H1 (cell line): ENCODE results near the gene KLHL3. TPM values are rescaled to one million over a fixed set of nuclear protein-coding genes. Genes with fewer than 3 reads are reported as not detected.

Source experiments
- CTCF ChIA-PET: fragments of 300-600 bp; sonication (Branson Sonifier 250); formaldehyde crosslinking; loops from one replicate; lab custom pipeline; 2021; ENCODE audit not compliant: partially characterized antibody; lab: Charles Lee
- POLR2A ChIA-PET: fragments of 300-600 bp; sonication (Branson Sonifier 250); formaldehyde crosslinking; loops from one replicate; lab custom pipeline; 2021; ENCODE audit warnings: inconsistent platforms; ENCODE audit not compliant: partially characterized antibody; lab: Charles Lee
- DNase-seq, 2 experiments: peaks; one replicate each; pipeline versions ENCODE4 v3.0.0 to v3.0.0-alpha.2; 2010 to 2022; ENCODE audit warnings: low spot score in 2 of 2, low read depth in 1 of 2, mixed read lengths in 1 of 2
- FAIRE-seq: peaks from 2 replicates; lab custom pipeline; 2011; peaks lifted over from hg19 to GRCh38; lab: Jason Lieb, UNC
- H2AFZ ChIP-seq: 2 replicates; pipeline ENCODE4 v1.8.1; 2012; ENCODE audit warnings: low read length, inconsistent platforms
- H2AK5ac ChIP-seq: 2 replicates; pipeline ENCODE4 v1.6.1; 2013; ENCODE audit warnings: low read depth, low read length
- H2BK120ac ChIP-seq: replicated peaks from 2 replicates; pipeline ENCODE3; 2013; ENCODE audit warnings: low read depth, low read length, inconsistent platforms
- H2BK12ac ChIP-seq: 2 replicates; pipeline ENCODE4 v1.6.1; 2013; ENCODE audit warnings: low read depth, low read length
- H2BK15ac ChIP-seq: 2 replicates; pipeline ENCODE4 v1.6.1; 2013; ENCODE audit warnings: low read length
- H2BK20ac ChIP-seq: 2 replicates; pipeline ENCODE4 v1.6.1; 2013; ENCODE audit warnings: low read length
- H2BK5ac ChIP-seq: 2 replicates; pipeline ENCODE4 v1.6.1; 2013; ENCODE audit warnings: low read depth, low read length
- H3K14ac ChIP-seq: 2 replicates; pipeline ENCODE4 v1.6.1; 2013; ENCODE audit warnings: inconsistent platforms; ENCODE audit not compliant: insufficient read length
- H3K18ac ChIP-seq: 2 replicates; pipeline ENCODE4 v1.6.1; 2013; ENCODE audit warnings: low read length; ENCODE audit errors: extremely low read depth
- H3K23ac ChIP-seq: 2 replicates; pipeline ENCODE4 v1.6.1; 2013; ENCODE audit warnings: inconsistent platforms; ENCODE audit not compliant: insufficient read length
- H3K23me2 ChIP-seq: 2 replicates; pipeline ENCODE4 v1.6.1; 2013; ENCODE audit warnings: low read depth, low read length
- H3K27ac ChIP-seq: 2 replicates; pipeline ENCODE4 v1.6.1; 2011; ENCODE audit warnings: low read depth, low read length, inconsistent platforms
- H3K27me3 ChIP-seq, 4 experiments: replicated peaks in 1 of 4; 1 replicate in 1 of 4; 2 replicates in 3 of 4; pipeline versions ENCODE4 v1.6.1 to v1.8.1; 2011 to 2013; ENCODE audit warnings: low read length in 3 of 4, mild to moderate bottlenecking in 3 of 4, inconsistent platforms in 2 of 4, mixed read lengths in 2 of 4, moderate library complexity in 1 of 4; ENCODE audit not compliant: control insufficient read depth in 3 of 4, insufficient read depth in 3 of 4; ENCODE audit errors: extremely low read depth in 1 of 4
- H3K36me3 ChIP-seq, 4 experiments: 2 replicates each; pipeline versions ENCODE4 v1.6.1 to v1.8.1; 2011 to 2013; ENCODE audit warnings: mild to moderate bottlenecking in 4 of 4, low read length in 3 of 4, moderate library complexity in 2 of 4, control low read depth in 1 of 4, inconsistent platforms in 1 of 4; ENCODE audit not compliant: insufficient read depth in 4 of 4, control insufficient read depth in 2 of 4
- H3K4ac ChIP-seq: replicated peaks from 2 replicates; pipeline ENCODE3; 2013; ENCODE audit warnings: low read length, low read depth, mixed read lengths, inconsistent platforms; ENCODE audit not compliant: insufficient read length
- H3K4me1 ChIP-seq, 4 experiments: replicated peaks in 1 of 4; 1 replicate in 1 of 4; 2 replicates in 3 of 4; pipeline versions ENCODE4 v1.6.1 to v1.8.1; 2011 to 2013; ENCODE audit warnings: low read length in 3 of 4, inconsistent platforms in 2 of 4, mixed read lengths in 1 of 4; ENCODE audit not compliant: insufficient read depth in 4 of 4, control insufficient read depth in 3 of 4
- H3K4me2 ChIP-seq, 2 experiments: 2 replicates each; pipeline versions ENCODE4 v1.6.1 to v1.8.1; 2011 to 2013; ENCODE audit warnings: low read depth in 2 of 2, low read length in 2 of 2, control low read depth in 1 of 2, inconsistent platforms in 1 of 2, mild to moderate bottlenecking in 1 of 2; ENCODE audit not compliant: insufficient read depth in 1 of 2
- H3K4me3 ChIP-seq, 4 experiments: fragments of 200-600, 300-600 bp in 1 of 4; sonication (generic), shearing (Covaris generic), sonication (Bioruptor Twin) in 1 of 4; 2 replicates each; pipeline versions ENCODE4 v1.5.1 to v1.8.1; 2011 to 2016; ENCODE audit warnings: low read length in 4 of 4, low read depth in 3 of 4, control low read depth in 2 of 4, inconsistent platforms in 2 of 4, mild to moderate bottlenecking in 2 of 4, mixed read lengths in 1 of 4, moderate library complexity in 1 of 4; ENCODE audit not compliant: insufficient read depth in 2 of 4; ENCODE audit errors: extremely low read depth in 1 of 4
- H3K56ac ChIP-seq: replicated peaks from 2 replicates; pipeline ENCODE3; 2013; ENCODE audit warnings: low read depth, mild to moderate bottlenecking, mixed read lengths, low read length, inconsistent platforms; ENCODE audit not compliant: insufficient read length
- H3K79me1 ChIP-seq: 2 replicates; pipeline ENCODE4 v1.6.1; 2013; ENCODE audit warnings: low read depth, low read length, control low read depth
- H3K79me2 ChIP-seq, 2 experiments: 2 replicates each; pipeline versions ENCODE4 v1.6.1 to v1.8.1; 2012 to 2013; ENCODE audit warnings: low read length in 2 of 2, mild to moderate bottlenecking in 2 of 2, inconsistent platforms in 1 of 2; ENCODE audit not compliant: insufficient read depth in 2 of 2, control insufficient read depth in 1 of 2
- H3K9ac ChIP-seq, 4 experiments: replicated peaks in 1 of 4; 1 replicate in 1 of 4; 2 replicates in 3 of 4; pipeline versions ENCODE4 v1.6.1 to v1.8.1; 2011 to 2013; ENCODE audit warnings: low read depth in 3 of 4, low read length in 3 of 4, control low read depth in 2 of 4, mild to moderate bottlenecking in 2 of 4, moderate library complexity in 2 of 4, inconsistent platforms in 1 of 4; ENCODE audit errors: extremely low read depth in 1 of 4
- H3K9me3 ChIP-seq, 2 experiments: 2 replicates each; pipeline versions ENCODE4 v1.6.1 to v1.8.1; 2012 to 2013; ENCODE audit warnings: mild to moderate bottlenecking in 2 of 2, moderate library complexity in 2 of 2, control low read depth in 1 of 2, inconsistent platforms in 1 of 2, low read depth in 1 of 2, low read length in 1 of 2, mixed read lengths in 1 of 2; ENCODE audit not compliant: insufficient read depth in 2 of 2
- H4K20me1 ChIP-seq, 2 experiments: replicated peaks in 1 of 2; 2 replicates each; pipeline versions ENCODE3 to v1.8.1; 2011 to 2013; ENCODE audit warnings: inconsistent platforms in 2 of 2, low read length in 2 of 2, mild to moderate bottlenecking in 1 of 2; ENCODE audit not compliant: insufficient read depth in 2 of 2, control insufficient read depth in 1 of 2
- H4K5ac ChIP-seq: 2 replicates; pipeline ENCODE4 v1.6.1; 2013; ENCODE audit warnings: low read length, low read depth, mixed read lengths, inconsistent platforms; ENCODE audit not compliant: insufficient read length
- H4K8ac ChIP-seq: 2 replicates; pipeline ENCODE4 v1.8.0; 2013; ENCODE audit warnings: mild to moderate bottlenecking, moderate library complexity, low read length, inconsistent platforms; ENCODE audit not compliant: insufficient read depth; ENCODE audit errors: extremely low read depth
- H4K91ac ChIP-seq: replicated peaks from 2 replicates; pipeline ENCODE3; 2013; ENCODE audit warnings: low read length, mixed read lengths, inconsistent platforms; ENCODE audit not compliant: insufficient read length
- ATF3 ChIP-seq: IDR thresholded peaks from 2 replicates; pipeline ENCODE4 v1.6.1; 2011; ENCODE audit warnings: low read depth, mild to moderate bottlenecking, low read length; ENCODE audit not compliant: insufficient read depth
- BACH1 ChIP-seq: IDR thresholded peaks from 2 replicates; pipeline ENCODE4 v1.6.1; 2012; ENCODE audit warnings: low read length, improper control_type of control experiment
- CREB1 ChIP-seq: IDR thresholded peaks from 2 replicates; pipeline ENCODE4 v1.6.1; 2012; ENCODE audit warnings: inconsistent platforms
- EGR1 ChIP-seq: IDR thresholded peaks from 2 replicates; pipeline ENCODE4 v1.6.1; 2011; ENCODE audit warnings: low read depth, low read length, borderline replicate concordance
- JUND ChIP-seq: IDR thresholded peaks from 2 replicates; pipeline ENCODE4 v1.6.1; 2011; ENCODE audit warnings: mild to moderate bottlenecking, improper control_type of control experiment, low read length
- MAFK ChIP-seq: IDR thresholded peaks from 2 replicates; pipeline ENCODE4 v1.6.1; 2012; ENCODE audit warnings: low read depth, mild to moderate bottlenecking, improper control_type of control experiment, low read length
- NANOG ChIP-seq: IDR thresholded peaks from 2 replicates; pipeline ENCODE4 v1.6.1; 2011; ENCODE audit warnings: low read length, low read depth, mild to moderate bottlenecking, inconsistent platforms; ENCODE audit not compliant: insufficient read depth, poor library complexity, severe bottlenecking
- POLR2AphosphoS5 ChIP-seq: IDR thresholded peaks from 2 replicates; pipeline ENCODE4 v1.6.1; 2011; ENCODE audit warnings: low read depth, low read length
- SIRT6 ChIP-seq: IDR thresholded peaks from one replicate; pipeline ENCODE4 v1.7.1; 2012; ENCODE audit warnings: low read length, inconsistent platforms
- SIX5 ChIP-seq: IDR thresholded peaks from 2 replicates; pipeline ENCODE4 v1.6.1; 2011; ENCODE audit warnings: mild to moderate bottlenecking, low read depth, low read length
- SP2 ChIP-seq: IDR thresholded peaks from 2 replicates; pipeline ENCODE4 v1.6.1; 2012; ENCODE audit warnings: mild to moderate bottlenecking, low read length, inconsistent platforms
- SUZ12 ChIP-seq: fragments of 200-600 bp; sonication (generic); IDR thresholded peaks from 2 replicates; pipeline ENCODE4 v1.6.1; 2012; ENCODE audit warnings: mild to moderate bottlenecking, inconsistent platforms, low read length, moderate library complexity, mixed read lengths
- USF2 ChIP-seq: IDR thresholded peaks from 2 replicates; pipeline ENCODE4 v1.6.1; 2011; ENCODE audit warnings: low read length, improper control_type of control experiment
- WGBS, 2 experiments: shearing (Covaris generic) in 1 of 2; methylation state at CpG; one replicate each; pipeline versions ENCODE4 v1.1.6 to v1.1.7; 2013 to 2015; ENCODE audit warnings: low lambda C conversion rate in 2 of 2, mixed read lengths in 2 of 2, inconsistent platforms in 1 of 2, low coverage in 1 of 2, missing lambda C conversion rate in 1 of 2; ENCODE audit not compliant: insufficient replicate concordance in 2 of 2, insufficient coverage in 1 of 2, insufficient read length in 1 of 2; ENCODE audit errors: extremely low coverage in 1 of 2, missing lambda C conversion rate in 1 of 2; 5-methylcytosine and 5-hydroxymethylcytosine counted together
- polyA plus RNA-seq, 7 experiments: library from polyadenylated mRNA; depleted of rRNA in 3 of 7; stranded (reverse) in 5 of 7; unstranded in 2 of 7; fragments of >200 nt in 5 of 7; fragments of 200-250 nt in 2 of 7; gene quantifications; 1 replicate in 5 of 7; 2 replicates in 1 of 7; 4 replicates in 1 of 7; pipeline versions ENCODE4 v1.2.1 to v1.2.3, GENCODE V29; 2011 to 2013; ENCODE audit warnings: missing spikeins in 2 of 7, mixed read lengths in 2 of 7
- total RNA-seq: library from RNA; stranded (reverse); fragmentation: NEBNext Ultra II Directional; extraction: Animal tissue kit (Norgen Biotek cat#: 25700); gene quantifications from 2 replicates; pipeline ENCODE4 v1.2.1, GENCODE V29; 2021

The KLHL3 gene
- total and polyA plus RNA-seq, 2 of the 8 experiments (the other 6 are each of a cell fraction or from before 2014, with no cell fraction given): 7.4 to 13.7 TPM

- Histone ChIP-seq H3K9me3 (no peaks in the 10 kb centered on the region), H4K5ac (no peak overlapping the region), H3K4me2 (no peak overlapping the region), H4K20me1 (no peaks in the 10 kb centered on the region), H3K27me3 (no peaks in the 10 kb centered on the region), H2BK20ac (no peak overlapping the region), H4K8ac (no peak overlapping the region), H3K27ac (no peak overlapping the region), H2BK12ac (no peak overlapping the region), H3K14ac (no peak overlapping the region), H2BK5ac (no peak overlapping the region), H3K18ac (no peak overlapping the region), H3K4me1 (no peaks in the 10 kb centered on the region), H3K23me2 (no peaks in the 10 kb centered on the region), H3K79me1 (no peaks in the 10 kb centered on the region), H3K23ac (no peak overlapping the region), H3K9ac (no peak overlapping the region), H3K4ac (no peak overlapping the region), H3K56ac (no peak overlapping the region), H2BK120ac (no peak overlapping the region), H2AFZ (no peak overlapping the region), H3K4me3 (no peak overlapping the region), H3K36me3 (no peaks in the 10 kb centered on the region; a peak in 2 of 8 replicates), H2AK5ac (no peak overlapping the region), H3K79me2 (no peaks in the 10 kb centered on the region), H4K91ac (no peak overlapping the region), H2BK15ac (no peak overlapping the region)
- ChIA-PET CTCF (interaction anchor here (0.6 to 1.9 kb wide), 5 partner anchors 8 to 84 kb away, joined by 3 to 7 read pairs (median 4); no protein-coding TSS in a partner anchor), POLR2A (interaction anchor here (0.6 kb wide), 1 partner anchor 407 kb away, joined by 3 read pairs; no protein-coding TSS in a partner anchor)
- no peak for DNase-seq
- 92% methylated on average over 3 of the region's 3 CpGs; no CpG with 5 or more reads in 1 of the 2 experiments for whole genome bisulfite sequencing, 2 experiments
- no peak for FAIRE-seq
- no peak for TF ChIP-seq CREB1
- TF ChIP-seq BACH1: no peak
- no peak for TF ChIP-seq ATF3
- no peak for TF ChIP-seq SIRT6
- no peak for TF ChIP-seq MAFK
- no peak for TF ChIP-seq NANOG
- TF ChIP-seq JUND: no peak
- no peak for TF ChIP-seq EGR1
- TF ChIP-seq POLR2AphosphoS5: no peak
- no peak for TF ChIP-seq USF2
- TF ChIP-seq SUZ12: no peak
- no peak for TF ChIP-seq SIX5
- TF ChIP-seq SP2: no peak
Observed at GRCh38 chr5:137649228-137649935, 86.5 kb downstream of the KLHL3 start.
